Neuronal stem cell (in vitro differentiated cells): ENCODE data around the gene PEX5L.

Experiments used
- DNase-seq: peaks from one replicate; pipeline ENCODE4 v3.0.0-alpha.2; 2013; ENCODE audit warnings: low spot score
- H2AFZ ChIP-seq: one replicate; pipeline ENCODE4 v1.6.1; 2013; ENCODE audit warnings: mild to moderate bottlenecking, low read length, inconsistent platforms
- H2AK5ac ChIP-seq: 2 replicates; pipeline ENCODE4 v1.6.1; 2013; ENCODE audit warnings: low read depth, mild to moderate bottlenecking, inconsistent platforms, low read length, moderate library complexity, mixed read lengths
- H2BK120ac ChIP-seq: 2 replicates; pipeline ENCODE4 v1.6.1; 2013; ENCODE audit warnings: low read depth, mild to moderate bottlenecking, inconsistent platforms, low read length, moderate library complexity, mixed read lengths
- H2BK12ac ChIP-seq: one replicate; pipeline ENCODE4 v1.6.1; 2013; ENCODE audit warnings: low read length, inconsistent platforms
- H2BK15ac ChIP-seq: 2 replicates; pipeline ENCODE4 v1.6.1; 2013; ENCODE audit warnings: mild to moderate bottlenecking, low read length, inconsistent platforms, mixed read lengths
- H2BK5ac ChIP-seq: one replicate; pipeline ENCODE4 v1.6.1; 2013; ENCODE audit warnings: inconsistent platforms, mild to moderate bottlenecking, low read length, moderate library complexity
- H3K14ac ChIP-seq: one replicate; pipeline ENCODE4 v1.6.1; 2013; ENCODE audit warnings: low read length, inconsistent platforms
- H3K18ac ChIP-seq: 2 replicates; pipeline ENCODE4 v1.6.1; 2013; ENCODE audit warnings: low read length, inconsistent platforms
- H3K23ac ChIP-seq: 2 replicates; pipeline ENCODE4 v1.6.1; 2013; ENCODE audit warnings: low read depth, mild to moderate bottlenecking, mixed read lengths, low read length, inconsistent platforms; ENCODE audit not compliant: poor library complexity
- H3K27ac ChIP-seq: replicated peaks from 3 replicates; pipeline ENCODE4 v1.5.1; 2013; ENCODE audit warnings: low read length, inconsistent platforms
- H3K27me3 ChIP-seq, 3 experiments: 2 replicates each; pipeline ENCODE4 v1.6.1; 2013; ENCODE audit warnings: low read length in 3 of 3, mild to moderate bottlenecking in 2 of 3, inconsistent platforms in 1 of 3, low read depth in 1 of 3, mixed read lengths in 1 of 3, moderate library complexity in 1 of 3; ENCODE audit not compliant: control insufficient read depth in 3 of 3, insufficient read depth in 3 of 3
- H3K36me3 ChIP-seq, 2 donors: replicated peaks in 1 of 2; 2 replicates each; pipeline ENCODE4 v1.6.1; 2013; ENCODE audit warnings: low read length in 2 of 2; ENCODE audit not compliant: control insufficient read depth in 2 of 2, insufficient read depth in 2 of 2
- H3K4ac ChIP-seq: 2 replicates; pipeline ENCODE4 v1.6.1; 2013; ENCODE audit warnings: inconsistent platforms, mild to moderate bottlenecking, low read length, moderate library complexity
- H3K4me1 ChIP-seq, 2 donors: 1 replicate in 1 of 2; 2 replicates in 1 of 2; pipeline ENCODE4 v1.6.1; 2013; ENCODE audit warnings: low read length in 2 of 2, low read depth in 1 of 2; ENCODE audit not compliant: control insufficient read depth in 2 of 2, insufficient read depth in 1 of 2
- H3K4me2 ChIP-seq: one replicate; pipeline ENCODE4 v1.6.1; 2013; ENCODE audit warnings: mild to moderate bottlenecking, low read length, inconsistent platforms; ENCODE audit not compliant: insufficient read depth, poor library complexity, severe bottlenecking
- H3K4me3 ChIP-seq, 2 donors: 2 replicates each; pipeline ENCODE4 v1.5.1; 2013; ENCODE audit warnings: low read length in 2 of 2, mild to moderate bottlenecking in 2 of 2, inconsistent platforms in 1 of 2, moderate library complexity in 1 of 2
- H3K79me1 ChIP-seq: one replicate; pipeline ENCODE4 v1.6.1; 2013; ENCODE audit warnings: low read depth, mild to moderate bottlenecking, inconsistent platforms, low read length, moderate library complexity
- H3K9ac ChIP-seq: one replicate; pipeline ENCODE4 v1.6.1; 2013; ENCODE audit warnings: mild to moderate bottlenecking, low read depth, low read length, inconsistent platforms; ENCODE audit not compliant: poor library complexity
- H3K9me3 ChIP-seq, 2 donors: replicated peaks in 1 of 2; 2 replicates each; pipeline versions ENCODE3 to v1.6.1; 2013; ENCODE audit warnings: low read length in 2 of 2, mild to moderate bottlenecking in 2 of 2, inconsistent platforms in 1 of 2, low read depth in 1 of 2, mixed read lengths in 1 of 2, moderate library complexity in 1 of 2; ENCODE audit not compliant: control insufficient read depth in 2 of 2, insufficient read depth in 1 of 2
- H4K8ac ChIP-seq: one replicate; pipeline ENCODE4 v1.6.1; 2013; ENCODE audit warnings: low read depth, mild to moderate bottlenecking, inconsistent platforms, low read length, moderate library complexity
- H4K91ac ChIP-seq: one replicate; pipeline ENCODE4 v1.6.1; 2013; ENCODE audit warnings: low read length, low read depth, mild to moderate bottlenecking, inconsistent platforms; ENCODE audit not compliant: poor library complexity
- WGBS, 2 donors: extraction: QIAGEN DNeasy Blood & Tissue Kit; methylation state at CpG; one replicate each; pipeline ENCODE4 v1.1.7; 2013; ENCODE audit warnings: missing lambda C conversion rate in 2 of 2, mixed read lengths in 1 of 2; ENCODE audit not compliant: insufficient read length in 2 of 2, insufficient replicate concordance in 1 of 2; ENCODE audit errors: extremely low coverage in 2 of 2; 5-methylcytosine and 5-hydroxymethylcytosine counted together

Gene PEX5L

DNA sequence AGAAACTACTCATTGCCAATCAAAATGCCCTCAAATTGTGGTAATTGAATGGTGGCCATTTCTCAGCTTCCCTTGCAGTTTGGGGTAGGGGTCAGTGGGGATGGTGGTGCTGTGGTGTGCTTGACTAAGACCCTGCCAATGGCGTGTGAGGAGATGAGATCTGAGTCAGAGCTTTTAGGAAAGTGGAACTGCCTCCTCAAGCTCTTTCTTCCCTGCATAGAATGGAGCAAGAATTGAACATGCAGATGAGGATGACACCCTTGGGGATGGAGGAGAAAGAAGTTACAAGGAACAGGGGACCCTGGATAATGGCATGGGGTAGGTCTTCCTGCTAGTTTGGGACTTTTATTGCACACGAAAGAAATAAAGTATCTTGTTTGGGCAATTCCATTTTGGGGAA lies 188.0 kb downstream of the PEX5L start:
- Histone ChIP-seq H2BK120ac (no peak overlapping the region), H3K9ac (no peak overlapping the region), H3K27ac (no peak overlapping the region), H3K14ac (no peak overlapping the region), H3K4ac (no peak overlapping the region), H2BK15ac (no peak overlapping the region), H3K4me2 (no peak overlapping the region), H3K4me1 (no peaks in the 10 kb centered on the region), H2BK12ac (no peak overlapping the region), H3K18ac (no peak overlapping the region), H3K9me3 (no peaks in the 10 kb centered on the region), H3K27me3 (no peaks in the 10 kb centered on the region), H2AK5ac (no peak overlapping the region), H3K4me3 (no peak overlapping the region), H2AFZ (no peak overlapping the region), H3K79me1 (no peaks in the 10 kb centered on the region), H4K91ac (no peak overlapping the region), H2BK5ac (no peak overlapping the region), H3K23ac (no peak overlapping the region), H4K8ac (no peak overlapping the region), H3K36me3 (no peaks in the 10 kb centered on the region)
- WGBS, 2 donors: no CpG with 5 or more reads among the region's 2 CpGs
- no peak for DNase-seq

DNA sequence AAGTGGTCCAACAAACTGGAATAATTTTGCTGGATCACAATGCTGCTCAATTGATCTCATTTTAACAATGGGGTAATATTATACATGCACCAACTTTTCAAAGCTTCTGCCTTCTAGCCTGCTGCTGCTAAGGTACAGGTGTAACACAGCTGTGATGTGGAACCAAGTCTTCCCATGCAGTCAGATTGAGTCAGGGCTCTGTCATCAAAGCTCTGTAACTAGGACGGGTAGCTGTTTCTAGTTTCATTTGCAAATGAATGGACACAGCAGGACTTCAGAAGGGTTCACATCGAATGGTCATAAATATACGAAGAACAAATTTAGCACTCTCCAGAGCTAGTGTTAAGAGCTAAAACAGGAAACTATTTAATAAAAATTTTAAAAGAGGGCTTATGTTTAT lies 194.7 kb downstream of the PEX5L start:
- Histone ChIP-seq H3K4me3 (no peak overlapping the region), H4K91ac (no peak overlapping the region), H2BK15ac (no peak overlapping the region), H3K36me3 (no peaks in the 10 kb centered on the region), H3K18ac (no peak overlapping the region), H2BK5ac (no peak overlapping the region), H3K27me3 (peaks cover 0 to 11% (median 0%) of the 10 kb centered on the region in 3 experiments), H3K4me1 (no peaks in the 10 kb centered on the region), H3K9me3 (no peaks in the 10 kb centered on the region), H3K79me1 (no peaks in the 10 kb centered on the region), H3K4ac (no peak overlapping the region), H3K14ac (no peak overlapping the region), H4K8ac (no peak overlapping the region), H2AK5ac (no peak overlapping the region), H3K4me2 (no peak overlapping the region), H3K23ac (no peak overlapping the region), H2BK12ac (no peak overlapping the region), H2BK120ac (no peak overlapping the region), H2AFZ (no peak overlapping the region), H3K9ac (no peak overlapping the region), H3K27ac (no peak overlapping the region)
- no CpG with 5 or more reads among the region's 3 CpGs for WGBS, 2 donors
- DNase-seq: no peak

DNA sequence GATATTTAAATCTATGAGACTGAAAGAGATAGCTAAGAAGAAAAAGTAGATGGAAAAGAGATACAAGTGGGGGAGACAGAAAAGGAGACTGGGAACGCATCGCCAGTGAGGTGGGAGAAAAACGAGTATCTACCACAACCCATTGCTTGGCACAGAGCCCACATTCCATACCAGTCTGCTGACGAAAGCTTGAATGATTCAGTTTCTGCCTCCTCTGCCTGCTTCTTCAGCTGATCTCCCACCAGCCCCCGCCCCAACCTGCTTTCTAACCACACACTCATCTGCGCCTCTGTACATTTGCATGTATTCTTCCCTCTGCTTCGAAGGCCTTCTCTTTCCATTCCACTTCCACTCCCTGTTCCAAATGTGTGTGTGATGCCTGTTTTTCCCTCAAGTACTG lies 195.8 kb downstream of the PEX5L start:
- no peak overlapping the region for H3K4ac ChIP-seq
- no peak overlapping the region for H3K18ac ChIP-seq
- no peak overlapping the region for H2AK5ac ChIP-seq
- no peaks in the 10 kb centered on the region for H3K36me3 ChIP-seq
- no peak overlapping the region for H3K27ac ChIP-seq
- no peak overlapping the region for H3K14ac ChIP-seq
- no peaks in the 10 kb centered on the region for H3K79me1 ChIP-seq
- H3K4me2 ChIP-seq: no peak overlapping the region
- H3K23ac ChIP-seq: no peak overlapping the region
- H2AFZ ChIP-seq: no peak overlapping the region
- peaks cover 0 to 11% (median 0%) of the 10 kb centered on the region in 3 experiments for H3K27me3 ChIP-seq
- WGBS, 2 donors: no CpG with 5 or more reads among the region's 7 CpGs
- H2BK5ac ChIP-seq: no peak overlapping the region
- H3K4me1 ChIP-seq: no peaks in the 10 kb centered on the region
- H2BK15ac ChIP-seq: no peak overlapping the region
- H3K9me3 ChIP-seq: no peaks in the 10 kb centered on the region
- no peak overlapping the region for H3K9ac ChIP-seq
- no peak overlapping the region for H4K91ac ChIP-seq
- no peak overlapping the region for H2BK12ac ChIP-seq
- no peak for DNase-seq
- no peak overlapping the region for H3K4me3 ChIP-seq
- H4K8ac ChIP-seq: no peak overlapping the region
- H2BK120ac ChIP-seq: no peak overlapping the region

DNA sequence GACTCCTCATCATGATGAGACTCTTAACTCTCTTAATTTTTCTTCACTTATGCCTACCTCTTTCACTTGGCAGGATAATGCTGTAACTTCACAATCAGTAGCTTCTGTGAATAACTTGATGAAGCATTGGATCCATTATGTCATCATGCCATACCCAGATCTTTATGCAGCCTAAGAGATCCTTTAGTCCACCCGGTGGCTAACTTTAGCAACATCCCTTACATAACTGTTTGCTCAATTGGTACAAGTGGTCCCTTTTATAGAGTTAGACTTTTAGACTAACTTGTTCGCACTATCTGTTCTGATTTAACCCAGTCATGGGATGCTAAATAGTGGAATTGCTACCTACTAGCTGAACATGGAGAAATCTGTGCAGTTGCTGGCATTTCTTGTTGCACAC lies 199.4 kb downstream of the PEX5L start:
- H3K4ac ChIP-seq: no peak overlapping the region
- H3K36me3 ChIP-seq: no peaks in the 10 kb centered on the region
- no peak overlapping the region for H4K91ac ChIP-seq
- no CpG with 5 or more reads among the region's 2 CpGs for WGBS, 2 donors
- no peaks in the 10 kb centered on the region for H3K9me3 ChIP-seq
- no peak overlapping the region for H2BK120ac ChIP-seq
- peaks cover 0 to 11% (median 0%) of the 10 kb centered on the region in 3 experiments for H3K27me3 ChIP-seq
- no peak overlapping the region for H3K23ac ChIP-seq
- no peak overlapping the region for H3K4me2 ChIP-seq
- H3K79me1 ChIP-seq: no peaks in the 10 kb centered on the region
- H3K14ac ChIP-seq: no peak overlapping the region
- no peak for DNase-seq
- H3K4me1 ChIP-seq: no peaks in the 10 kb centered on the region
- no peak overlapping the region for H3K4me3 ChIP-seq
- no peak overlapping the region for H2BK5ac ChIP-seq
- H2BK12ac ChIP-seq: no peak overlapping the region
- H3K18ac ChIP-seq: no peak overlapping the region
- H2AFZ ChIP-seq: no peak overlapping the region
- no peak overlapping the region for H3K9ac ChIP-seq
- no peak overlapping the region for H2AK5ac ChIP-seq
- no peak overlapping the region for H2BK15ac ChIP-seq
- H3K27ac ChIP-seq: no peak overlapping the region
- H4K8ac ChIP-seq: no peak overlapping the region
